OCI-LY1 (cell line): ENCODE data around the gene PRR4.

Experiments
- H2AFZ ChIP-seq: fragments of 200-600 bp; sonication (generic), shearing (Covaris generic); 2 replicates; pipeline ENCODE4 v1.6.0; 2014; ENCODE audit warnings: antibody characterized with exemption, mild to moderate bottlenecking, low read length
- H3F3A ChIP-seq: fragments of 200-600 bp; sonication (generic), shearing (Covaris generic); 2 replicates; pipeline ENCODE4 v1.6.0; 2014; ENCODE audit warnings: mild to moderate bottlenecking, antibody characterized with exemption, low read length, moderate library complexity; ENCODE audit not compliant: insufficient read depth
- H3K27ac ChIP-seq: fragments of 200-600 bp; sonication (generic); 2 replicates; pipeline ENCODE4 v1.5.1; 2014; ENCODE audit warnings: low read length, mixed run types, mild to moderate bottlenecking, low read depth; ENCODE audit not compliant: poor library complexity, severe bottlenecking
- H3K27me3 ChIP-seq: fragments of 200-600 bp; sonication (generic); 2 replicates; pipeline ENCODE4 v1.6.0; 2014; ENCODE audit warnings: antibody characterized with exemption, mild to moderate bottlenecking, low read length, moderate library complexity; ENCODE audit not compliant: insufficient read depth
- H3K36me3 ChIP-seq: fragments of 200-600 bp; sonication (generic); 2 replicates; pipeline ENCODE4 v1.6.1; 2014; ENCODE audit warnings: mild to moderate bottlenecking, antibody characterized with exemption, low read length, moderate library complexity, mixed read lengths; ENCODE audit not compliant: insufficient read depth
- H3K4me1 ChIP-seq: fragments of 200-600 bp; sonication (generic); 2 replicates; pipeline ENCODE4 v1.5.1; 2014; ENCODE audit warnings: mild to moderate bottlenecking, low read length, moderate library complexity; ENCODE audit not compliant: insufficient read depth, severe bottlenecking
- H3K4me2 ChIP-seq: fragments of 200-600 bp; sonication (generic), shearing (Covaris generic); 2 replicates; pipeline ENCODE4 v1.6.1; 2014; ENCODE audit warnings: low read length
- H3K4me3 ChIP-seq: fragments of 200-600 bp; sonication (generic); 2 replicates; pipeline ENCODE4 v1.5.1; 2014; ENCODE audit warnings: low read length, low read depth, mild to moderate bottlenecking, mixed read lengths; ENCODE audit not compliant: poor library complexity, severe bottlenecking
- H3K79me2 ChIP-seq: fragments of 200-600 bp; shearing (Covaris generic); 2 replicates; pipeline ENCODE4 v1.6.1; 2016; ENCODE audit warnings: mixed run types, low read length, mixed read lengths; ENCODE audit not compliant: insufficient read depth
- H3K9ac ChIP-seq: fragments of 200-600 bp; sonication (generic), shearing (Covaris generic); 2 replicates; pipeline ENCODE4 v1.6.1; 2014; ENCODE audit warnings: mild to moderate bottlenecking, low read length, mixed read lengths
- H3K9me2 ChIP-seq: fragments of 200-600 bp; sonication (generic), shearing (Covaris generic); 2 replicates; pipeline ENCODE4 v1.6.1; 2014; ENCODE audit warnings: low read depth, mild to moderate bottlenecking, low read length, mixed read lengths
- H3K9me3 ChIP-seq: fragments of 200-600 bp; shearing (Covaris generic); 2 replicates; pipeline ENCODE4 v1.6.1; 2014; ENCODE audit warnings: low read length, mixed read lengths
- H4K20me1 ChIP-seq: fragments of 200-600 bp; sonication (generic), shearing (Covaris generic); 2 replicates; pipeline ENCODE4 v1.6.0; 2016; ENCODE audit warnings: mild to moderate bottlenecking, low read length; ENCODE audit not compliant: insufficient read depth
- CTCF ChIP-seq: fragments of 200-600 bp; sonication (generic), shearing (Covaris generic); IDR thresholded peaks from 2 replicates; pipeline ENCODE4 v1.5.1; 2017; ENCODE audit warnings: mild to moderate bottlenecking, antibody characterized with exemption, low read length, moderate library complexity, mixed read lengths
- EZH2 ChIP-seq: fragments of 200-600 bp; sonication (generic), shearing (Covaris generic); IDR thresholded peaks from 2 replicates; pipeline ENCODE4 v1.8.0; 2017; ENCODE audit warnings: borderline replicate concordance, mixed run types, mild to moderate bottlenecking, antibody characterized with exemption, low read length, moderate library complexity, mixed read lengths

The PRR4 gene

GRCh38 chr12:10842862-10843261 lies 6.4 kb downstream of the PRR4 start:
- no peaks in the 10 kb centered on the region for H3K79me2 ChIP-seq
- no peaks in the 10 kb centered on the region; the same call in 1 of the 2 replicates for H3K36me3 ChIP-seq
- H3K4me1 ChIP-seq: no peaks in the 10 kb centered on the region
- H2AFZ ChIP-seq: no peak overlapping the region
- no peak overlapping the region for H3K9ac ChIP-seq
- no peaks in the 10 kb centered on the region for H3F3A ChIP-seq
- no peaks in the 10 kb centered on the region for H3K9me3 ChIP-seq
- H3K9me2 ChIP-seq: no peaks in the 10 kb centered on the region
- no peak for TF ChIP-seq CTCF
- no peak for TF ChIP-seq EZH2
- no peaks in the 10 kb centered on the region for H4K20me1 ChIP-seq
- H3K4me3 ChIP-seq: no peak overlapping the region
- no peak overlapping the region for H3K4me2 ChIP-seq
- no peaks in the 10 kb centered on the region for H3K27me3 ChIP-seq
- H3K27ac ChIP-seq: no peak overlapping the region

GRCh38 chr12:10838461-10838860 lies 10.8 kb downstream of the PRR4 start:
- Histone ChIP-seq H4K20me1 (no peaks in the 10 kb centered on the region), H3K9me3 (no peaks in the 10 kb centered on the region), H3K27ac (no peak overlapping the region), H3K4me1 (no peaks in the 10 kb centered on the region), H3K36me3 (no peaks in the 10 kb centered on the region), H3K9me2 (no peaks in the 10 kb centered on the region), H3K27me3 (no peaks in the 10 kb centered on the region), H3K4me2 (no peak overlapping the region), H2AFZ (no peak overlapping the region), H3K79me2 (no peaks in the 10 kb centered on the region), H3F3A (no peaks in the 10 kb centered on the region), H3K4me3 (no peak overlapping the region), H3K9ac (no peak overlapping the region)
- no peak for TF ChIP-seq EZH2
- no peak for TF ChIP-seq CTCF

GRCh38 chr12:10829994-10830393 lies 19.3 kb downstream of the PRR4 start:
- no peak overlapping the region for H3K9ac ChIP-seq
- H2AFZ ChIP-seq: no peak overlapping the region
- H3K4me3 ChIP-seq: no peak overlapping the region
- H3K79me2 ChIP-seq: no peaks in the 10 kb centered on the region
- TF ChIP-seq CTCF (no peak), EZH2 (no peak)
- H3K4me2 ChIP-seq: no peak overlapping the region
- no peaks in the 10 kb centered on the region; the same call in 1 of the 2 replicates for H3K9me2 ChIP-seq
- H3K9me3 ChIP-seq: no peaks in the 10 kb centered on the region
- H3K27ac ChIP-seq: no peak overlapping the region
- H3F3A ChIP-seq: no peaks in the 10 kb centered on the region
- H3K4me1 ChIP-seq: no peaks in the 10 kb centered on the region
- H4K20me1 ChIP-seq: no peaks in the 10 kb centered on the region
- no peaks in the 10 kb centered on the region for H3K27me3 ChIP-seq
- H3K36me3 ChIP-seq: no peaks in the 10 kb centered on the region
